ENCODE measurements around the gene ERVK3-1. TPM values are rescaled to one million over a fixed set of nuclear protein-coding genes. Genes with fewer than 3 reads are reported as not detected.
A peak's percentile ranks its signal among the peaks of the same experiment; 100 is the strongest.
"Not testable (repeated sequence)": the region's sequence is repeated elsewhere in the genome, so short reads cannot be mapped to it uniquely, and the experiment has no call there.

The ERVK3-1 gene
- total RNA-seq, 1 donor from 2014 or later = 74.3 TPM

DNA sequence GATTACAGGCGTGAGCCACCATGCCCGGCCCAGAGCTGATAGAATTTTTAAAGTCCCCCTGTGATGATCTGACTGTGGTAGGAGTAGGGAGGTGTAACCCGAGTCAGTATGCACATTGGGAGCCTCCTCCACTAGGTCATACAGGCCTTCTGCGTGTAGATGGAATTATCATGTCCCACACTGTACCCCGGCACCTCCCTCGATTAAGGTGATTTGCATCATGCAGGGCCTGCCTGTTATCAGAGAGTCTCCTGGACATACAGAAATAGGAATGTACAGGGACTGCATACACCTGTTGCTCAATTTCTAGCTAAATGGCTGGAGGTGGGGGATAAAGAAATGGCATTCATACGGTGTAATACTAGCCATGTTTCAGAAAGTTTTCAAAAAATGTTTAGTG is 922 bp upstream of the ERVK3-1 start:
- ChIA-PET POLR2A (interaction anchor here (3.8 kb wide), 1 partner anchor 58 kb away, joined by 23 read pairs; the partner anchor contains the start of gene ZNF497), CTCF (no interaction called here)
- H3K4me1 Mint-ChIP-seq = peaks cover 38% of the 10 kb centered on the region
- peak overlapping the region; percentile 100 for H3K4me3 Mint-ChIP-seq
- peak overlapping the region; percentile 98 for H3K27ac Mint-ChIP-seq
- TF ChIP-seq, protein P1, sequence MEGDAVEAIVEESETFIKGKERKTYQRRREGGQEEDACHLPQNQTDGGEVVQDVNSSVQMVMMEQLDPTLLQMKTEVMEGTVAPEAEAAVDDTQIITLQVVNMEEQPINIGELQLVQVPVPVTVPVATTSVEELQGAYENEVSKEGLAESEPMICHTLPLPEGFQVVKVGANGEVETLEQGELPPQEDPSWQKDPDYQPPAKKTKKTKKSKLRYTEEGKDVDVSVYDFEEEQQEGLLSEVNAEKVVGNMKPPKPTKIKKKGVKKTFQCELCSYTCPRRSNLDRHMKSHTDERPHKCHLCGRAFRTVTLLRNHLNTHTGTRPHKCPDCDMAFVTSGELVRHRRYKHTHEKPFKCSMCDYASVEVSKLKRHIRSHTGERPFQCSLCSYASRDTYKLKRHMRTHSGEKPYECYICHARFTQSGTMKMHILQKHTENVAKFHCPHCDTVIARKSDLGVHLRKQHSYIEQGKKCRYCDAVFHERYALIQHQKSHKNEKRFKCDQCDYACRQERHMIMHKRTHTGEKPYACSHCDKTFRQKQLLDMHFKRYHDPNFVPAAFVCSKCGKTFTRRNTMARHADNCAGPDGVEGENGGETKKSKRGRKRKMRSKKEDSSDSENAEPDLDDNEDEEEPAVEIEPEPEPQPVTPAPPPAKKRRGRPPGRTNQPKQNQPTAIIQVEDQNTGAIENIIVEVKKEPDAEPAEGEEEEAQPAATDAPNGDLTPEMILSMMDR (IDR thresholded peaks at IDR 0.05) = no peak
- H3K36me3 Mint-ChIP-seq (ENCODE audit: low read depth) = peaks cover 55% of the 10 kb centered on the region
- DNase-seq = no peak
- intact Hi-C loops (cut with micrococcal nuclease) = loop anchor here (10.0 kb wide), 1 partner anchor 299 kb away; the partner anchor contains the start of gene ZNF606
- no peaks in the 10 kb centered on the region for H3K9me3 Mint-ChIP-seq
- H3K27me3 Mint-ChIP-seq = no peaks in the 10 kb centered on the region
- no peak for ATAC-seq (ENCODE audit: low read depth)

DNA sequence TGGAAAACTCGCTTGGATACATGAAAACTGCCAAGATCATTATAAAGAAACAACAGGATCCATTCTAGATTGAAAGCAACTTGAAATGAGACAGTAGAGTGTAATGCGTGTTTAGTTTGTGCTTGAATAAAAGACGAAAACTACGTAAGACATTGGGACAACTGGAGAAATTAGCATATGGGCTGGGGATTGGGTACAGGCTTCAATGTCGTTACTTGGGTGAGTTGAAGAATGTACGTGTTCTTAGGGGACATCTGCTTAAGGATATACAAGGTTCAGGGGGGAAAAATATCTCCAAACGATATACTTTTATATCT is 471 bp upstream of the ERVK3-1 start:
- TF ChIP-seq, protein P1 (IDR thresholded peaks at IDR 0.05) = no peak
- H3K4me1 Mint-ChIP-seq = peaks cover 38% of the 10 kb centered on the region
- peak overlapping the region; percentile 98 for H3K27ac Mint-ChIP-seq
- no peak for DNase-seq
- H3K9me3 Mint-ChIP-seq = no peaks in the 10 kb centered on the region
- H3K4me3 Mint-ChIP-seq = peak overlapping the region; percentile 100
- H3K27me3 Mint-ChIP-seq = no peaks in the 10 kb centered on the region
- no peak for ATAC-seq (ENCODE audit: low read depth)
- CTCF ChIA-PET = no interaction called here
- POLR2A ChIA-PET = interaction anchor here (0.7 to 3.8 kb wide), 16 partner anchors 13 to 595 kb away, joined by 3 to 23 read pairs (median 4); partner anchors contain the start of genes ZBTB45, ZNF154, ZNF274 and ZNF324B
- H3K36me3 Mint-ChIP-seq (ENCODE audit: low read depth) = peaks cover 58% of the 10 kb centered on the region
- intact Hi-C loops (cut with micrococcal nuclease) = loop anchor here (1.0 to 10.0 kb wide), 11 partner anchors 22 to 915 kb away; partner anchors contain the start of genes ZNF132, ZNF497, ZNF548 and ZNF584

DNA sequence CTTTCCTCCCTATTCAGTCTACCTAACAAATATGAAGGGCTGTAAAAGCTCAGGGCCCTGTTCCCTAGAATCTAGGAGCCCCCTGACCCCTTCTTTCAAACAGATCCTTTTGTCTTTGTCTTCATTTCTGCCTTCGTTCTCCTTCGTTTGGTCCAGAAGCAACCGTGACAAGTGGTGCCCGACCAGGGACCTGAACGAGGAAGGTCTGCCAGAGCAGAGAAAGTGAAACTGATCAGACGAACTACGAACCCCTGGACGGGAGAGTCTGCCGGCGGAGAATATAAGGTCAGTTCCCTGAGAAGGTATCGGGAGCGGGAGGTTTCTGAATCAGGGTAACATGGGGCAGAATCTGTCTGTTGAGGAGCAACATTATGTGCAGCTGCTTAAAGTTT is 751 bp downstream of the ERVK3-1 start:
- H3K4me1 Mint-ChIP-seq = peaks cover 38% of the 10 kb centered on the region
- H3K4me3 Mint-ChIP-seq = peak overlapping the region; percentile 100
- no peaks in the 10 kb centered on the region for H3K27me3 Mint-ChIP-seq
- no peaks in the 10 kb centered on the region for H3K9me3 Mint-ChIP-seq
- H3K36me3 Mint-ChIP-seq (ENCODE audit: low read depth) = peaks cover 57% of the 10 kb centered on the region
- ChIA-PET POLR2A (interaction anchor here (0.5 to 3.8 kb wide), 10 partner anchors 11 to 1024 kb away, joined by 3 to 23 read pairs (median 8); partner anchors contain the start of genes ZNF274, ZNF497, ZNF8 and ZSCAN22), CTCF (interaction anchor here (1.3 kb wide), 1 partner anchor 19 kb away, joined by 3 read pairs; no protein-coding TSS in a partner anchor)
- ATAC-seq (ENCODE audit: low read depth) (no peak), DNase-seq (no peak)
- peak overlapping the region; percentile 98 for H3K27ac Mint-ChIP-seq
- intact Hi-C loops (cut with micrococcal nuclease) = loop anchor here (1.0 to 10.0 kb wide), 11 partner anchors 20 to 917 kb away; partner anchors contain the start of genes ZNF132, ZNF497, ZNF548 and ZNF584
- TF ChIP-seq, protein P1 (IDR thresholded peaks at IDR 0.05) = no peak

DNA sequence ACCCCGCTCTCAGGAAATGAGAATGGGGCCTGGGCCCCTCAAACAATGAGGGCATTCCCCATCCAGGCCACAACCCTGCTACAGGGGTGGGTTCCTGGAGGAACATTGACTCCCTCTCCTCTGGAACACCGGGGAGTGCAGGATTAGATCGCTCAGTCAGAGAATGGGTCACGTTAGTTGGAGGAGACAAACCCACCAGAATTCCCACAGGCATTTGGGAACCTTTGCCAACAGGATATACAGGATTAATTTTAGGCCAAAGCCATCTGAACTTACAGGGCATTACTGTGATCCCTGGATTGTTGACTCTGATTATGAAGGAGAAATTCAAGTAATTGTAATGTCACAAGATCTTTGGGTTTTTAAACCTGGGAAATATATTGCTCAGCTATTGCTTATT is 2.6 kb downstream of the ERVK3-1 start:
- ChIA-PET CTCF (no interaction called here), POLR2A (no interaction called here)
- ATAC-seq (ENCODE audit: low read depth) (no peak), DNase-seq (no peak)
- H3K27ac Mint-ChIP-seq = no peak overlapping the region
- intact Hi-C loops (cut with micrococcal nuclease) = loop anchor here (10.0 kb wide), 1 partner anchor 303 kb away; the partner anchor contains the start of gene ZNF606
- TF ChIP-seq, protein P1 (IDR thresholded peaks at IDR 0.05) = no peak
- no peaks in the 10 kb centered on the region for H3K27me3 Mint-ChIP-seq
- H3K9me3 Mint-ChIP-seq = no peaks in the 10 kb centered on the region
- H3K4me1 Mint-ChIP-seq = peaks cover 38% of the 10 kb centered on the region
- peaks cover 71% of the 10 kb centered on the region for H3K36me3 Mint-ChIP-seq (ENCODE audit: low read depth)
- no peak overlapping the region for H3K4me3 Mint-ChIP-seq

DNA sequence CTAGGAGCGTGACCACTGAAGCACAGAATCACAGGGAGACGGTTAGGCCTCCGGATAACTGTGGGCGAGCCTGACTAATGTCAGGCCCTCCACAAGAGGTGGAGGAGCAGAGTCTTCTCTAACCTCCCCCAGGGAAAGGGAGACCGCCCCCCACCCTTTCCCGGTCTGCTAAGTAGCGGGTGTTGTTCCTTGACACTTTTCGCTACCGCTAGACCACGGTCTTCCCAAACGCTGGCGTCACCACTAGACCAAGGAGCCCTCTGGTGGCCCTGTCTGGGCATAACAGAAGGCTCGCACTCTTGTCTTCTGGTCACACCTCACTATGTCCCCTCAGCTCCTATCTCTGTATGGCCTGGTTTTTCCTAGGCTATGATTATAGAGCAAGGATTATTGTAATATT is 5.5 kb downstream of the ERVK3-1 start:
- DNase-seq; H3K4me3 Mint-ChIP-seq; POLR2A ChIA-PET; intact Hi-C loops (cut with micrococcal nuclease); H3K27ac Mint-ChIP-seq; H3K27me3 Mint-ChIP-seq; ATAC-seq (ENCODE audit: low read depth); H3K9me3 Mint-ChIP-seq: not testable (repeated sequence)
- CTCF ChIA-PET = interaction anchor here (1.1 kb wide), 1 partner anchor 18 kb away, joined by 3 read pairs; no protein-coding TSS in a partner anchor
- Mint-ChIP-seq H3K4me1 (peaks cover 24% of the 10 kb centered on the region), H3K36me3 (ENCODE audit: low read depth) (peaks cover 90% of the 10 kb centered on the region)

All from activated B cell treated with CpG ODN at 0.5 μM for 24 hours (primary cell).